Esophagus (tissue), 2 donors: ENCODE results near the gene ZNF621. TPM values are rescaled to one million over a fixed set of nuclear protein-coding genes. Genes with fewer than 3 reads are reported as not detected.

ENCODE experiments used
- H3K27ac ChIP-seq, 2 donors: one replicate each; pipeline ENCODE4 v1.5.1; 2013; ENCODE audit warnings: low read depth in 2 of 2, mild to moderate bottlenecking in 2 of 2, inconsistent platforms in 1 of 2, low read length in 1 of 2, moderate library complexity in 1 of 2
- H3K27me3 ChIP-seq, 2 donors: one replicate each; pipeline ENCODE4 v1.6.1; 2013; ENCODE audit warnings: low read length in 2 of 2, control low read depth in 1 of 2, mild to moderate bottlenecking in 1 of 2; ENCODE audit not compliant: insufficient read depth in 2 of 2, control insufficient read depth in 1 of 2
- H3K36me3 ChIP-seq, 2 donors: one replicate each; pipeline ENCODE4 v1.6.1; 2013; ENCODE audit warnings: low read length in 1 of 2; ENCODE audit not compliant: control insufficient read depth in 2 of 2, insufficient read depth in 2 of 2
- H3K4me1 ChIP-seq, 2 donors: one replicate each; pipeline ENCODE4 v1.6.1; 2013; ENCODE audit warnings: low read length in 1 of 2; ENCODE audit not compliant: control insufficient read depth in 2 of 2, insufficient read depth in 2 of 2
- H3K4me3 ChIP-seq, 2 donors: one replicate each; pipeline ENCODE4 v1.5.1; 2013; ENCODE audit warnings: low read length in 2 of 2, mild to moderate bottlenecking in 2 of 2, low read depth in 1 of 2, moderate library complexity in 1 of 2
- H3K9me3 ChIP-seq, 2 donors: one replicate each; pipeline ENCODE4 v1.6.1; 2013; ENCODE audit warnings: mild to moderate bottlenecking in 2 of 2, low read depth in 1 of 2, low read length in 1 of 2, moderate library complexity in 1 of 2; ENCODE audit not compliant: control insufficient read depth in 2 of 2, insufficient read depth in 1 of 2
- WGBS, 2 donors: extraction: QIAGEN DNeasy Blood & Tissue Kit; methylation state at CpG; one replicate each; pipeline ENCODE4 v1.1.7; 2013; 5-methylcytosine and 5-hydroxymethylcytosine counted together
- polyA plus RNA-seq, 2 donors: library from polyadenylated mRNA; stranded (reverse); fragments of 200-250 nt; gene quantifications; one replicate each; pipeline ENCODE4 v1.2.3, GENCODE V29; 2013
- donor health status: healthy with polysubstance abuse.
- donor health status: Bipolar disorder and iron deficiency.

The ZNF621 gene
- polyA plus RNA-seq, 2 donors, result 5.8 to 11.0 TPM

- WGBS, 2 donors, result 91 to 95% methylated on average over 2 of the region's 2 CpGs
- Histone ChIP-seq H3K9me3 (no peaks in the 10 kb centered on the region), H3K27me3 (no peaks in the 10 kb centered on the region), H3K36me3 (no peaks in the 10 kb centered on the region), H3K4me1 (no peaks in the 10 kb centered on the region), H3K4me3 (no peak overlapping the region), H3K27ac (no peak overlapping the region)
Observed at GRCh38 chr3:40574050-40574449, 49.3 kb downstream of the ZNF621 start.

- Histone ChIP-seq H3K27me3 (no peaks in the 10 kb centered on the region), H3K27ac (no peak overlapping the region), H3K9me3 (no peaks in the 10 kb centered on the region), H3K4me1 (no peaks in the 10 kb centered on the region), H3K36me3 (no peaks in the 10 kb centered on the region), H3K4me3 (no peak overlapping the region)
- 82 to 84% methylated on average over 5 of the region's 5 CpGs for WGBS, 2 donors
Observed at GRCh38 chr3:40574661-40575060, 49.9 kb downstream of the ZNF621 start.

- Histone ChIP-seq H3K4me1 (no peaks in the 10 kb centered on the region), H3K9me3 (no peaks in the 10 kb centered on the region), H3K27me3 (no peaks in the 10 kb centered on the region), H3K4me3 (no peak overlapping the region), H3K27ac (no peak overlapping the region), H3K36me3 (no peaks in the 10 kb centered on the region)
- 50 to 71% methylated on average over 4 of the region's 4 CpGs for WGBS, 2 donors
Observed at GRCh38 chr3:40576396-40576795, 51.6 kb downstream of the ZNF621 start.

- no peaks in the 10 kb centered on the region for H3K27me3 ChIP-seq
- H3K4me3 ChIP-seq, result no peak overlapping the region
- no peaks in the 10 kb centered on the region for H3K9me3 ChIP-seq
- WGBS, 2 donors, result 0 to 1% methylated on average over 2 of the region's 2 CpGs
- H3K36me3 ChIP-seq, result no peaks in the 10 kb centered on the region
- H3K4me1 ChIP-seq, result no peaks in the 10 kb centered on the region
- H3K27ac ChIP-seq, result no peak overlapping the region
Observed at GRCh38 chr3:40580494-40581091, 55.8 kb downstream of the ZNF621 start.

- Histone ChIP-seq H3K4me3 (no peak overlapping the region), H3K27me3 (no peaks in the 10 kb centered on the region), H3K4me1 (no peaks in the 10 kb centered on the region), H3K27ac (no peak overlapping the region), H3K9me3 (no peaks in the 10 kb centered on the region), H3K36me3 (no peaks in the 10 kb centered on the region)
- WGBS, 2 donors, result 87 to 89% methylated on average over 1 of the region's 1 CpG
Observed at GRCh38 chr3:40581166-40581565, 56.4 kb downstream of the ZNF621 start.

- WGBS, 2 donors, result 28 to 47% methylated on average over 2 of the region's 2 CpGs
- Histone ChIP-seq H3K36me3 (no peaks in the 10 kb centered on the region), H3K4me1 (no peaks in the 10 kb centered on the region), H3K4me3 (no peak overlapping the region), H3K27me3 (no peaks in the 10 kb centered on the region), H3K9me3 (no peaks in the 10 kb centered on the region), H3K27ac (no peak overlapping the region)
Observed at GRCh38 chr3:40582401-40583027, 57.8 kb downstream of the ZNF621 start.

GRCh38 chr3:40583691-40584090, 58.9 kb downstream of the ZNF621 start:
- Histone ChIP-seq H3K4me1 (no peaks in the 10 kb centered on the region), H3K36me3 (no peaks in the 10 kb centered on the region), H3K9me3 (no peaks in the 10 kb centered on the region), H3K27ac (no peak overlapping the region), H3K4me3 (no peak overlapping the region), H3K27me3 (no peaks in the 10 kb centered on the region)
- 83 to 84% methylated on average over 7 of the region's 7 CpGs for WGBS, 2 donors

GRCh38 chr3:40584625-40585189, 59.9 kb downstream of the ZNF621 start:
- H3K9me3 ChIP-seq, result no peaks in the 10 kb centered on the region
- H3K4me1 ChIP-seq, result no peaks in the 10 kb centered on the region
- no peaks in the 10 kb centered on the region for H3K27me3 ChIP-seq
- no peak overlapping the region for H3K27ac ChIP-seq
- no peak overlapping the region for H3K4me3 ChIP-seq
- H3K36me3 ChIP-seq, result no peaks in the 10 kb centered on the region
- 29 to 30% methylated on average over 15 of the region's 15 CpGs for WGBS, 2 donors

GRCh38 chr3:40585381-40586016, 60.7 kb downstream of the ZNF621 start:
- Histone ChIP-seq H3K4me1 (no peaks in the 10 kb centered on the region), H3K27ac (no peak overlapping the region), H3K4me3 (no peak overlapping the region), H3K36me3 (no peaks in the 10 kb centered on the region), H3K27me3 (no peaks in the 10 kb centered on the region), H3K9me3 (no peaks in the 10 kb centered on the region)
- WGBS, 2 donors, result 89 to 93% methylated on average over 6 of the region's 6 CpGs
